ENCODE results near the gene TOMM40. TPM values are rescaled to one million over a fixed set of nuclear protein-coding genes. Genes with fewer than 3 reads are reported as not detected.
"Not testable (repeated sequence)": the region's sequence is repeated elsewhere in the genome, so short reads cannot be mapped to it uniquely, and the experiment has no call there.

The TOMM40 gene
- total RNA-seq, 2 experiments from 2014 or later: 55.7 to 65.3 TPM

DNA sequence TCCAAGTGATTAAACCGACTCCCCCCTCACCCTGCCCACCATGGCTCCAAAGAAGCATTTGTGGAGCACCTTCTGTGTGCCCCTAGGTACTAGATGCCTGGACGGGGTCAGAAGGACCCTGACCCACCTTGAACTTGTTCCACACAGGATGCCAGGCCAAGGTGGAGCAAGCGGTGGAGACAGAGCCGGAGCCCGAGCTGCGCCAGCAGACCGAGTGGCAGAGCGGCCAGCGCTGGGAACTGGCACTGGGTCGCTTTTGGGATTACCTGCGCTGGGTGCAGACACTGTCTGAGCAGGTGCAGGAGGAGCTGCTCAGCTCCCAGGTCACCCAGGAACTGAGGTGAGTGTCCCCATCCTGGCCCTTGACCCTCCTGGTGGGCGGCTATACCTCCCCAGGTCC lies 16.6 kb downstream of the TOMM40 start:
- DNase-seq: no peak
- peaks cover 11% of the 10 kb centered on the region for H3K4me1 Mint-ChIP-seq
- H3K9me3 Mint-ChIP-seq: no peaks in the 10 kb centered on the region
- H3K27ac Mint-ChIP-seq: no peak overlapping the region
- no peak overlapping the region for H3K4me3 Mint-ChIP-seq
- H3K36me3 Mint-ChIP-seq (ENCODE audit: low read depth): peaks cover 3% of the 10 kb centered on the region
- CTCF ChIA-PET: interaction anchor here (0.6 to 0.8 kb wide), 3 partner anchors 46 to 452 kb away, joined by 3 to 4 read pairs (median 3); no protein-coding TSS in a partner anchor
- H3K27me3 Mint-ChIP-seq: peaks cover 25% of the 10 kb centered on the region
- POLR2A ChIA-PET: no interaction called here

DNA sequence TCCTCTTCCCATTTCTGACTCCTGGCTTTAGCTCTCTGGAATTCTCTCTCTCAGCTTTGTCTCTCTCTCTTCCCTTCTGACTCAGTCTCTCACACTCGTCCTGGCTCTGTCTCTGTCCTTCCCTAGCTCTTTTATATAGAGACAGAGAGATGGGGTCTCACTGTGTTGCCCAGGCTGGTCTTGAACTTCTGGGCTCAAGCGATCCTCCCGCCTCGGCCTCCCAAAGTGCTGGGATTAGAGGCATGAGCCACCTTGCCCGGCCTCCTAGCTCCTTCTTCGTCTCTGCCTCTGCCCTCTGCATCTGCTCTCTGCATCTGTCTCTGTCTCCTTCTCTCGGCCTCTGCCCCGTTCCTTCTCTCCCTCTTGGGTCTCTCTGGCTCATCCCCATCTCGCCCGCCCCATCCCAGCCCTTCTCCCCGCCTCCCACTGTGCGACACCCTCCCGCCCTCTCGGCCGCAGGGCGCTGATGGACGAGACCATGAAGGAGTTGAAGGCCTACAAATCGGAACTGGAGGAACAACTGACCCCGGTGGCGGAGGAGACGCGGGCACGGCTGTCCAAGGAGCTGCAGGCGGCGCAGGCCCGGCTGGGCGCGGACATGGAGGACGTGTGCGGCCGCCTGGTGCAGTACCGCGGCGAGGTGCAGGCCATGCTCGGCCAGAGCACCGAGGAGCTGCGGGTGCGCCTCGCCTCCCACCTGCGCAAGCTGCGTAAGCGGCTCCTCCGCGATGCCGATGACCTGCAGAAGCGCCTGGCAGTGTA lies 17.2 kb downstream of the TOMM40 start:
- H3K36me3 Mint-ChIP-seq (ENCODE audit: low read depth): peaks cover 2% of the 10 kb centered on the region
- POLR2A ChIA-PET: no interaction called here
- H3K9me3 Mint-ChIP-seq: no peaks in the 10 kb centered on the region
- H3K27ac Mint-ChIP-seq: no peak overlapping the region
- CTCF ChIA-PET: interaction anchor here (0.8 to 1.0 kb wide), 2 partner anchors 45 to 46 kb away, joined by 3 to 4 read pairs; no protein-coding TSS in a partner anchor
- H3K4me3 Mint-ChIP-seq: no peak overlapping the region
- H3K27me3 Mint-ChIP-seq: peaks cover 29% of the 10 kb centered on the region
- DNase-seq: no peak
- H3K4me1 Mint-ChIP-seq: peaks cover 11% of the 10 kb centered on the region

GRCh38 chr19:44908836-44909261 lies 17.8 kb downstream of the TOMM40 start:
- no peak overlapping the region for H3K27ac Mint-ChIP-seq
- H3K36me3 Mint-ChIP-seq (ENCODE audit: low read depth): no peaks in the 10 kb centered on the region
- H3K9me3 Mint-ChIP-seq: no peaks in the 10 kb centered on the region
- H3K4me1 Mint-ChIP-seq: peaks cover 12% of the 10 kb centered on the region
- DNase-seq: no peak
- peaks cover 34% of the 10 kb centered on the region for H3K27me3 Mint-ChIP-seq
- H3K4me3 Mint-ChIP-seq: no peak overlapping the region
- POLR2A ChIA-PET: no interaction called here
- CTCF ChIA-PET: interaction anchor here (1.0 to 1.2 kb wide), 2 partner anchors 45 to 151 kb away, joined by 3 to 4 read pairs; no protein-coding TSS in a partner anchor

GRCh38 chr19:44909775-44910174 lies 18.7 kb downstream of the TOMM40 start:
- no peak for DNase-seq
- Mint-ChIP-seq H3K27me3 (peaks cover 42% of the 10 kb centered on the region), H3K27ac (no peak overlapping the region), H3K9me3 (no peaks in the 10 kb centered on the region), H3K4me3 (no peak overlapping the region), H3K4me1 (peaks cover 19% of the 10 kb centered on the region), H3K36me3 (ENCODE audit: low read depth) (no peaks in the 10 kb centered on the region)
- ChIA-PET CTCF (interaction anchor here (0.6 to 1.2 kb wide), 2 partner anchors 150 to 368 kb away, joined by 3 read pairs; no protein-coding TSS in a partner anchor), POLR2A (no interaction called here)

DNA sequence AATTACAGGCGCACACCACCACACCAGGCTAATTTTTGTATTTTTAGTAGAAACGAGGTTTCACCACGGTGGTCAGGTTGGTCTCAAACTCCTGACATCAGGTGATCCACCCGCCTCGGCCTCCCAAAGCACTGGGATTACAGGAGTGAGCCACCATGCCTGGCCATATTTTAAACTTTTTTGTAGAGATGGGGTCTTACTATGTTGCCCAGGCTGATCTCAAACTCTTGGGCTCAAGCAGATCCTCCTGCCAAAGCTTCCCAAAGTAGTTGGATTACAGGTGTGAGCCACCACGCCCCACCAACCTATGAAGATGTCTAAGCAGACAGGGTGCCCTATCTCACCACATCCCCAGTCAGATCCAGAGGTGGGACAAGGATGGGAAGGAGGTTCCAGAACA lies 20.8 kb downstream of the TOMM40 start:
- H3K36me3 Mint-ChIP-seq (ENCODE audit: low read depth); DNase-seq; H3K9me3 Mint-ChIP-seq; H3K4me3 Mint-ChIP-seq; POLR2A ChIA-PET; H3K27ac Mint-ChIP-seq: not testable (repeated sequence)
- peaks cover 28% of the 10 kb centered on the region for H3K27me3 Mint-ChIP-seq
- peaks cover 13% of the 10 kb centered on the region for H3K4me1 Mint-ChIP-seq
- CTCF ChIA-PET: interaction anchor here (0.7 to 1.4 kb wide), 3 partner anchors 13 to 95 kb away, joined by 3 read pairs; no protein-coding TSS in a partner anchor

GRCh38 chr19:44912854-44913253 lies 21.8 kb downstream of the TOMM40 start:
- peaks cover 26% of the 10 kb centered on the region for H3K27me3 Mint-ChIP-seq
- ChIA-PET CTCF (interaction anchor here (1.2 kb wide), 1 partner anchor 10 kb away, joined by 3 read pairs; no protein-coding TSS in a partner anchor), POLR2A (no interaction called here)
- no peaks in the 10 kb centered on the region for H3K36me3 Mint-ChIP-seq (ENCODE audit: low read depth)
- H3K4me1 Mint-ChIP-seq: peaks cover 13% of the 10 kb centered on the region
- no peak overlapping the region for H3K27ac Mint-ChIP-seq
- H3K9me3 Mint-ChIP-seq: no peaks in the 10 kb centered on the region
- DNase-seq: no peak
- H3K4me3 Mint-ChIP-seq: no peak overlapping the region

DNA sequence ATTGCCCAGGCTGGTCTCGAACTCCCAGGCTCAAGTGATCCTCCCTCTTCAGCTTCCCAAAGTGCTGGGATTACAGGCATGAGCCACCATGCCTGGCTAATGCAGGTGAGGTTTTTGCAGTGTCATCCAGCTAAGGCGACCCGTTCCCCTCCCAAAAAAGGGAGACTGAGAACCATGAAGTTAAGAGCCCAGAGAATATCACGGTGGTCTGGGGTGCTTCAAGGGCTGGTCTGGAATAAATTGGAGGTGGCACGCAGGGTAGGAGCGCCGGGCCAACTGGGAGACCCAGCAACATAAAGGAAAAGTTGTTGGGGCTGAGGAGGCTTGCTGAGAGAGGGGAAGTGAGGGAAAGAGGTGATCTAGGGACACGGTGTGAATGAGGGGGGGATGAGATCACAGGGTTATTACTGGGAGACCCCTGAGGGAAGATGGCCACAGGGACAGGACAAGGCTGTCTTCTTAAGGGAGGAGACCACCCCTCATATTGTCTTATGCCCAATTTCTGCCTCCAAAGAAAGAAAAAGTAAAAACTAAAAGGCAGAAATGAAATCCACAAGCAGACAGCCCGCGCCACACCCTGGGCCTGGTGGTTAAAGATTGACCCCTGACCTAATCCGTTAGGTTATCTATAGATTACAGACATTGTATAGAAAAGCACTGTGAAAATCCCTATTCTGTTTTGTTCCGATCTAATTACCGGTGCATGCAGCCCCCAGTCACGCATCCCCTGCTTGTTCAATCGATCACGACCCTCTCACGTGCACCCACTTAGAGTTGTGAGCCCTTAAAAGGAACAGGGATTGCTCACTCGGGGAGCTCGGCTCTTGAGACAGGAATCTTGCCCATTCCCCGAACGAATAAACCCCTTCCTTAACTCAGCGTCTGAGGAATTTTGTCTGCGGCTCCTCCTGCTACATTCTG lies 22.7 kb downstream of the TOMM40 start:
- DNase-seq; POLR2A ChIA-PET; H3K36me3 Mint-ChIP-seq (ENCODE audit: low read depth); H3K9me3 Mint-ChIP-seq: not testable (repeated sequence)
- peaks cover 26% of the 10 kb centered on the region for H3K27me3 Mint-ChIP-seq
- H3K4me3 Mint-ChIP-seq: peak overlapping the region; percentile 88
- H3K27ac Mint-ChIP-seq: peak overlapping the region; percentile 78
- H3K4me1 Mint-ChIP-seq: peaks cover 13% of the 10 kb centered on the region
- CTCF ChIA-PET: interaction anchor here (0.6 to 1.2 kb wide), 2 partner anchors 11 to 778 kb away, joined by 3 read pairs; no protein-coding TSS in a partner anchor

DNA sequence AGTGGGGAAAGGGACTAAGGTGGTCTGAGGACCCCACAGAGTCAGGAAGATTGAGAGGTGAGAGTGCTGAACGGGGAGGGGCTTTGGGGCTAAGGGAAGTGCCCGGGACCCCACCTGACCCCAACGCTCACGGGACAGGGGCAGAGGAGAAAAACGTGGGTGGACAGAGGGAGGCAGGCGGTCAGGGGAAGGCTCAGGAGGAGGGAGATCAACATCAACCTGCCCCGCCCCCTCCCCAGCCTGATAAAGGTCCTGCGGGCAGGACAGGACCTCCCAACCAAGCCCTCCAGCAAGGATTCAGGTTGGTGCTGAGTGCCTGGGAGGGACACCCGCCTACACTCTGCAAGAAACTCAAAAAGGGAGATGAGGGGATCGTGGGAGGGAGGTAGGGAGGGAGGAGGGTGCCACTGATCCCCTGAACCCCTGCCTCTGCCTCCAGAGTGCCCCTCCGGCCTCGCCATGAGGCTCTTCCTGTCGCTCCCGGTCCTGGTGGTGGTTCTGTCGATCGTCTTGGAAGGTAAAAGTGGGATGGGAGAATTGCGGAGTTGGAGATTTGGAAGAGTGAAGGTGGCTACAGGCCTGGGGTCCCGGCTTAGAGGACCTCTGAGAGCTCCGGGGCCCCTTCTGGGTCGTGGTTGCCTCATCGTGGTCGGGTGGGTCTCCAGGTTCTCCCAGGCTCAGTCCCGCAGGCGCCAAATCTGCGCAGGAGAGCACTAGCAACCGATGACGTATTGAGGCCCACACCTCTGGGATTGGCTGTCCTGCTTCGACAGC lies 23.6 kb downstream of the TOMM40 start, which contains the start of gene APOC1:
TSS of gene APOC1 (plus strand) at position 176 of the 774 bp plus-strand sequence. CDS start at position 460, 284 bp downstream.
- Mint-ChIP-seq H3K27me3 (peaks cover 26% of the 10 kb centered on the region), H3K27ac (peak within 1 kb of the TSS; percentile 91), H3K4me3 (peak within 1 kb of the TSS; percentile 88), H3K4me1 (peaks cover 13% of the 10 kb centered on the region)
- CTCF ChIA-PET: interaction anchor here (0.6 to 0.7 kb wide), 2 partner anchors 11 to 778 kb away, joined by 3 read pairs; no protein-coding TSS in a partner anchor
- H3K9me3 Mint-ChIP-seq; H3K36me3 Mint-ChIP-seq (ENCODE audit: low read depth): not testable (repeated sequence)
- POLR2A ChIA-PET: interaction anchor here (0.5 kb wide), 1 partner anchor 10 kb away, joined by 4 read pairs; no protein-coding TSS in a partner anchor
- DNase-seq: peak; percentile 84

GRCh38 chr19:44924243-44924725 lies 33.2 kb downstream of the TOMM40 start:
- H3K36me3 Mint-ChIP-seq (ENCODE audit: low read depth): no peaks in the 10 kb centered on the region
- H3K27ac Mint-ChIP-seq: no peak overlapping the region
- ChIA-PET POLR2A (interaction anchor here (0.8 kb wide), 1 partner anchor 9 kb away, joined by 4 read pairs; no protein-coding TSS in a partner anchor), CTCF (no interaction called here)
- H3K4me1 Mint-ChIP-seq: peaks cover 4% of the 10 kb centered on the region
- no peak overlapping the region for H3K4me3 Mint-ChIP-seq
- H3K9me3 Mint-ChIP-seq: no peaks in the 10 kb centered on the region
- DNase-seq: no peak
- peaks cover 9% of the 10 kb centered on the region for H3K27me3 Mint-ChIP-seq

DNA sequence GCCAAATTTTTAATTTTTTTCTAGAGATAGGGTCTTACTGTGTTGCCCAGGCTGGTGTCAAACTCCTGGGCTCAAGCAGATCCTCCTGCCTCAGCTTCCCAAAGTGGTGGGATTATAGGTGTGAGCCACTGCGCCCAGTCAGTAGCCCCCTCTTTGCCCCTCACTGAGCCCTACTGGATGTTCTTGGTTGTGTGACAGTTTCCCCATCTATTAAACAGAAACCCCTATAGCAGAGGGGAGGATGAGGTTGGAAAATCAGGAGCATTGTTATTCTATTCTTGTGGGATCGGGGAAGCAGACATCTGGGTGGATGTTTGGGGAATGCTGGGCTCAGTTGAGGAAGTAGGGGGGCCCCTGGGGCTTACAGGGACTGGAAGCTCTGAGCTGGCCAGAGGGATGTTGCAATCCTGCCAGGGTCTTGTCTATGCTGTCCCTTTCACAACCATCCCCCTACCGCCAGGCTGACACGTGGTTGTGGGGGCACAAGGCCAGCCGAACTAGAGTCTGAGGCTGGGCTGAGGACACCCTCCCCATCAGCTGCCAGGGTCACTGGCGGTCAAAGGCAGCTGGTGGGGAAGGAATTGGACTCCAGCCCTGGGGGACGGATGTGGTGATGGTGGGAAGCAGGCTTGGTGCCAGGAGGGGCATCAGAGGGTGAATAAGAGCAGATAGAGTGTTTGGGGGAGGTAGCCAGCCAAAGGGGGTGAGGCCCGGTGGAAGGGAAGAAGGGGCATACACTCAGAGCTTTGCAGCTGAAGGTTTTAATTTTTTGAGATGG lies 34.2 kb downstream of the TOMM40 start:
- H3K4me1 Mint-ChIP-seq: peaks cover 4% of the 10 kb centered on the region
- H3K27me3 Mint-ChIP-seq: peaks cover 9% of the 10 kb centered on the region
- ChIA-PET CTCF (interaction anchor here (1.0 kb wide), 1 partner anchor 27 kb away, joined by 3 read pairs; no protein-coding TSS in a partner anchor), POLR2A (interaction anchor here (0.8 kb wide), 1 partner anchor 11 kb away, joined by 4 read pairs; no protein-coding TSS in a partner anchor)
- no peak overlapping the region for H3K4me3 Mint-ChIP-seq
- no peak for DNase-seq
- no peak overlapping the region for H3K27ac Mint-ChIP-seq
- no peaks in the 10 kb centered on the region for H3K36me3 Mint-ChIP-seq (ENCODE audit: low read depth)
- H3K9me3 Mint-ChIP-seq: no peaks in the 10 kb centered on the region
